Uterus (tissue), 2 donors: ENCODE measurements around the gene TNPO3.

Experiments
- POLR2A ChIP-seq, 2 donors: fragments of 450-650 bp; IDR thresholded peaks; one replicate each; pipeline ENCODE4 v1.6.1; 2016; ENCODE audit warnings: antibody characterized with exemption in 2 of 2, mild to moderate bottlenecking in 1 of 2, moderate library complexity in 1 of 2
- TF ChIP-seq, protein P1 (sequence below), 4 experiments: fragments of 200-600 bp in 2 of 4; fragments of 450-650 bp in 2 of 4; sonication (generic) in 2 of 4; IDR thresholded peaks; one replicate each; pipeline ENCODE4 v1.5.1; 2016 to 2019; ENCODE audit warnings: antibody characterized with exemption in 4 of 4, mild to moderate bottlenecking in 2 of 4, moderate library complexity in 1 of 4

DNA sequence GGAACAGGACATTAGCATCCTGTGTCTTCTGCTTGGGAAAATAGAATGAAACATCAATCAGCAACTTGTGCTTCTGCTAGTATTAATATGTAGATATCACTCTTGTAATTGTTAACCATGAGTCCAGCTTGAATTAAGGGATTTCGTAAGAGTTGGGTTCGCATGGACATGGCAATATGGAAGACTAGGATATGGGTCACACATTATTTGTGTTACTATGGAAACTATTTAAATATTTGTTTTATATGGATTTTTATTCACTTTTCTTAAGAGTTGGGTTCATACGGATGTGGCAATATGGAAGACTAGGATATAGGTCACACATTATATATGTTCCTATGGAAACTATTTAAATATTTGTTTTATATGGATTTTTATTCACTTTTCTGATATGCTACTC, 24.5 kb downstream of the TNPO3 start:
- TF ChIP-seq, protein P1, sequence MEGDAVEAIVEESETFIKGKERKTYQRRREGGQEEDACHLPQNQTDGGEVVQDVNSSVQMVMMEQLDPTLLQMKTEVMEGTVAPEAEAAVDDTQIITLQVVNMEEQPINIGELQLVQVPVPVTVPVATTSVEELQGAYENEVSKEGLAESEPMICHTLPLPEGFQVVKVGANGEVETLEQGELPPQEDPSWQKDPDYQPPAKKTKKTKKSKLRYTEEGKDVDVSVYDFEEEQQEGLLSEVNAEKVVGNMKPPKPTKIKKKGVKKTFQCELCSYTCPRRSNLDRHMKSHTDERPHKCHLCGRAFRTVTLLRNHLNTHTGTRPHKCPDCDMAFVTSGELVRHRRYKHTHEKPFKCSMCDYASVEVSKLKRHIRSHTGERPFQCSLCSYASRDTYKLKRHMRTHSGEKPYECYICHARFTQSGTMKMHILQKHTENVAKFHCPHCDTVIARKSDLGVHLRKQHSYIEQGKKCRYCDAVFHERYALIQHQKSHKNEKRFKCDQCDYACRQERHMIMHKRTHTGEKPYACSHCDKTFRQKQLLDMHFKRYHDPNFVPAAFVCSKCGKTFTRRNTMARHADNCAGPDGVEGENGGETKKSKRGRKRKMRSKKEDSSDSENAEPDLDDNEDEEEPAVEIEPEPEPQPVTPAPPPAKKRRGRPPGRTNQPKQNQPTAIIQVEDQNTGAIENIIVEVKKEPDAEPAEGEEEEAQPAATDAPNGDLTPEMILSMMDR (IDR thresholded peaks at IDR 0.05), result no peak
- no peak for TF ChIP-seq POLR2A (IDR thresholded peaks at IDR 0.05)
